Measurements from ENCODE around the gene FRMD3.
A peak's percentile ranks its signal among the peaks of the same experiment; 100 is the strongest.

The FRMD3 gene

DNA sequence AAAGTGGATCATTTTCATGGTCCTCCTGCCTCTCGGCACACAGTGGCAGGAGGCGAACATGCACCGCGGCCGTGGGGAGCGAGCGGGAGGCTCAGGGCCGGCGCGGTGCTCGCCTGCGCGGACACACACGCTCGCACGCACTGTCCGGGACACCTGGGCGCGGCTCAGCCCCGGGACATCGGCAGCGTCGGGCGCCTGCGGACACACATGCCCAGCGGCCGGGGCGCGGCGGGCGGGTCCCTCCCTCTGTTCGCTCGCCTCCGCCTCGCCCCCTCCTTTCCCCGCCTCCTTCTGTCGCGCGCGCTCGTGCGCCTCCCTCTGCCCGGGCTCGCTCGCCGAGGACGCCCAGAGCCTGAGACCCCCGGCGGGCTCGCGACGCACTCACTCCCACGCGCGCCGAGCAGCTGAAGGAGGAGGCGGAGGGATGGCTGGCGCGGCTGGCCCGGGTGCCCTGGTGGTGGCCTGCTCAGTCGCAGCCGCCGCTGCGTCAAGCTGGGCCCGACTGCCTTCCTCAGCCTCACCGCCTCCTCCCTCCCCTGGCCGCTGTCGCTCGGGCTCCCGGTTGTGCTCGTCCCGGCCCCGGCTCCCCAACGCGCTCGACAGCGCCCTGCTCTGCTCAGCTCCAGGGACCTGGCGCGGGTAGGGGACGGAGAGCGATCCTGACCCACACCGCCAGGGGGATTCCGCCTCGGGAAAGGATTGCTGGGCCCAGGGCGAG, at the start of gene FRMD3:
Gene FRMD3, minus strand, starts transcription at position 230 of the 718 bp plus-strand sequence. Its CDS starts 170 bp downstream, at position 60.
- peak; percentile 87 for DNase-seq (ENCODE audit: low spot score)

DNA sequence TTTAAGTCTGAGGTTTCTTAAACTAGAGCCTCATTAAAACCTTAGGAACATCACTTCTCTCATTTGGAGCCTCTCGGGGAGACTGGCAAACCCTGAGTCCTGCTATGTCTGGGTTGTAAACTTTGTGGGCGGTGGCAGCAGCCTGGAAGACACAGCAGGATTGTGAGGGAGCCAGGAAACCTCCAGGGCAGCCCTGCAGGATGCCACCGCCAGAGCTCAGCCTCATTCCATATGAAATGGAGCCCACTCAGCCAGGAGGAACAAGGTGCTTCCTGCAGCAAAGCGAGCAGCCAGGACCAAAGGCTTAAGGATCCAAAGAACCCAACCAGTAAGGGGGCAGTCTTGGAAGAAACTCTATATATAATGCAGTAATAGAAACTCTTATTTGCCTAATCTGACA, 46.8 kb upstream of the FRMD3 start:
- DNase-seq (ENCODE audit: low spot score): no peak

GRCh38 chr9:83583151-83584014, 45.2 kb upstream of the FRMD3 start:
- DNase-seq (ENCODE audit: low spot score): peak; percentile 47

DNA sequence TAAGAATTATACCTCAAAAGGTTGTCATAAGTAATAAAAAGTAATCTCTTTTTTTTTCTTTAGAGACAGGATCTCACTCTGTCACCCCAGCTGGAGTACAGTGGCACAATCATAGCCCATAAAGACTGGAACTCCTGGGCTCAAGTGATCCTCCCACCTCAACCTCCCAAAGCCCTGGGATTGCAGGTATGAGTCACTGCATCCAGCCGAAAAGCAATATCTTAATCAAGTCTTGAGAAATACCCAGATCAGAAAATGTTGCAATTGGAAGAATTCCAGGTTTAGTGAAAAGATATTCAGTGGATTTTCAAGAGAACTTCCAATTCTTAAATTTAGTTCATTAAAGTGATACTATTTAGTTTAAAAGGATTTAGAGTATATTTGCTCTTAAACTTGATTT, 43.8 kb upstream of the FRMD3 start:
- no peak for DNase-seq (ENCODE audit: low spot score)

GRCh38 chr9:83574482-83574881, 36.3 kb upstream of the FRMD3 start:
- DNase-seq (ENCODE audit: low spot score): no peak

DNA sequence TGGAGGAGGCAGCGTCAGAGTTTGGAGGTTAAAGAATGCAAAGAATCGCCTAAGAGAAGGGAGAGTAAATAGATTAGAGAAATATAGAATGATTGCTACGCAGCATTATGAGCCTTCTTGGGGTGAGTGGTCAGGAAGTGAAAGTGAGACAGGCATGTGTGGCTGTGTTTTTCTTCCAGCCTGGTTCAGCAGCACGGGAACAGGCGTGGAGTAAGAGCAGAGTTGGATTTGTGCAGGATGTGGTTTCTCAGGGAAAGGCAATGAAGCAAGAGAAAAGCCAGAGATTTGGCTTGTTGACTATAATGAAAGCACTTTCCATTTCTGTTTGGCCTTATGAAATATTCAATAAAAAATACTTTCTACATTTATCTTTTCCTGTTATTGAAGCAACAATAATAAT, 34.3 kb upstream of the FRMD3 start:
- no peak for DNase-seq (ENCODE audit: low spot score)

- DNase-seq (ENCODE audit: low spot score): no peak
Observed at GRCh38 chr9:83570359-83570758, 32.2 kb upstream of the FRMD3 start.

DNA sequence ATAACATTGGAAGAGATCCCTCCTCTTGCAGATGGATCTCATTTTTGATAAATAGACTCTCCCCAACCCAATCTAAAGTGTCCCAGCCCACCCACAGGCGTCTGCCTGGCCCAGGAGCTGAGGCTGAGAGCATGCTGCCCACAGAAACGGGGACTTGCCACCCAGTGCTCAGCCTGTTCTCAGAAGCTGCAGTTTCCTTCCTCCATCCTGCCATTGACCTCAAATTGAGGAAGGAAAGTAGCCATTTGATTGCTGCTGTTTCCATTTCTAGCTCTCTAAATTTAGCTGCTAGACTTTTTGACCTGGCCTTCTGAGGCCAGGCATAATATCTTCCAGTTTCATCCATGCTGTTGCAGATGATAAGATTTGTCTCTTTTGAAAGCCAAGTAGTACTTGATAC, 31.1 kb upstream of the FRMD3 start:
- no peak for DNase-seq (ENCODE audit: low spot score)

GRCh38 chr9:83563360-83563759, 25.2 kb upstream of the FRMD3 start:
- no peak for DNase-seq (ENCODE audit: low spot score)

DNA sequence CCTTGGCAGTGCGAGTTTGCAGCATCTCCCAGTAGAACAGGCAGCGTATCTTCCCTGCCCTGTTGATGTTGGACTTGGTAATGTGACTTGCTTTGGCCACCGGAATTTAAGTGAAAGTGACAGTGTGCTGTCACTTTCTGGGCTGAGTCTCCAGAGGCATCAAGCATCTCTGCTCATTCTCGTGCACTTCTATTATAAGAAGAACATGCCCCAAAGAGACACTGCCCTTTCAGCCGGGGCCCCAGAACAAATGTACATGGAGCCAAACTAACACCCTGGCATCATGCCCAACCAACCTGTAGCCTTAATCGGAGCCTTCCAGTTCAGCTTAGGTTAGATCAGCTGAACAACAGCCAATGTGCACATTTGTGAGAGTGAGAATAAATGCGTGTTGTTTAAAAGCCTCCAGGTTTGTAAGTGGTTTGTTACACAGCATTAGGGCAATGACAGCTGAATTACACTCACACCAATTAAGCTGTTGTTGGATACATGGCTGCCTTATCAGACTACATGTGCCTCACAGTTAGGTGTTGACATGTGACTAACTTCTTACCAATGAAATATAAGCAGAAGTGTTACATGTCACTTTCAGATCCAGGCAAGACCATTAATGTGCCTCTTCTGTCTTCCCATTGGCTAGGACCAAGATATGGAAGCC, 22.1 kb upstream of the FRMD3 start:
- no peak for DNase-seq (ENCODE audit: low spot score)

GRCh38 chr9:83557771-83558170, 19.6 kb upstream of the FRMD3 start:
- DNase-seq (ENCODE audit: low spot score): no peak

DNA sequence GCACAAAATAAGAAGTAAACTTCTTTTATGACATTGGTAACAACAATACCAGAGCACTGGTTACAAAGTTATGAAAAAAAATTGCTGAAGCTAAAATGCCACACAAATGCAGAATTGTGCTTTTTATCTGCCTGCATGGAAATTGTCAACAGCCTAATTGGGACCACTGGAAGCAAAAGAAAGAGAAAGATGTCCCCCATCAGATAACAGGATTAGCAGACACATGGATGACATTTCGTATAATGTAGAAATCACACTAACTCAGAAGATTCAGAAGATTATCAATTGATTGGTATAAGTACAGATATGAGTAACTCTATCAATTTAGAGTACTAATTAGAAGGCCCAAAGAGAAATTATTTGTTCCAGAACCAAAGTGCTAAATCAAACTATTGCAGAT, 19.1 kb upstream of the FRMD3 start:
- no peak for DNase-seq (ENCODE audit: low spot score)

- DNase-seq (ENCODE audit: low spot score): no peak
Observed at GRCh38 chr9:83554278-83554677, 16.1 kb upstream of the FRMD3 start.

DNA sequence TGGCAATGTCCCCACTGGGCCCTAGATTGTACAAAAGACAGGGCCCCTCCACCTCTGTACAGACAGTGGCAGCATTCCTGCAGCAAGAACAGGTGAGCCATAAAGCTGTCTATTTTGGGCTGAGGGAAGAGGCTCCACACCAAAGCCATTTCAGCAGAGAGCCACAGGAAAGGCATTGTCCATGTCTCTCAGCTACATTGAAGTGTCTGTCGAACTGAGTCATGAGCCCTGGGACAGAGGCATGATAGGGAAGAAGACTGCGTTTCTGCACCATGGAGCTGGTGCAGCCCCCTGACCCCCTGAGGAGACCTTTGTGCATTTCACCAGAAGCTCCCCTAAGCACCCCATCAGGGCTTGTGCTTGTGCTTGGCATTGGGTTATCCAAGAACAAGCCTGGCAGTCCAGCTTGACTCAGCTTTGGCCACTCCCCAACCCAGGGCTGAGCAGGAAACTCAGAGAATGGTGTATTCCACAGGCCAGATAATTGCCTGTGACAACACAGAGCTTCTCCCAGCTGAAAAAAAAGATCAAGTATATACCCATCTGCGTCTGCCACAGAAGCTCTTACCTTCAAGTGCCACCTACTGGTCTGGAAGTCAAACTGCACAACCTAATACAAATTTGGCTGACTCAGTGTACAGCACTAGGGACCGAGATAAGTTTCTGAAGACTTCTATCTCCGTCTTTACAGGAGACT, 5.9 kb upstream of the FRMD3 start:
- peak; percentile 78 for DNase-seq (ENCODE audit: low spot score)

- no peak for DNase-seq (ENCODE audit: low spot score)
Observed at GRCh38 chr9:83538890-83539238, 663 bp upstream of the FRMD3 start.

DNA sequence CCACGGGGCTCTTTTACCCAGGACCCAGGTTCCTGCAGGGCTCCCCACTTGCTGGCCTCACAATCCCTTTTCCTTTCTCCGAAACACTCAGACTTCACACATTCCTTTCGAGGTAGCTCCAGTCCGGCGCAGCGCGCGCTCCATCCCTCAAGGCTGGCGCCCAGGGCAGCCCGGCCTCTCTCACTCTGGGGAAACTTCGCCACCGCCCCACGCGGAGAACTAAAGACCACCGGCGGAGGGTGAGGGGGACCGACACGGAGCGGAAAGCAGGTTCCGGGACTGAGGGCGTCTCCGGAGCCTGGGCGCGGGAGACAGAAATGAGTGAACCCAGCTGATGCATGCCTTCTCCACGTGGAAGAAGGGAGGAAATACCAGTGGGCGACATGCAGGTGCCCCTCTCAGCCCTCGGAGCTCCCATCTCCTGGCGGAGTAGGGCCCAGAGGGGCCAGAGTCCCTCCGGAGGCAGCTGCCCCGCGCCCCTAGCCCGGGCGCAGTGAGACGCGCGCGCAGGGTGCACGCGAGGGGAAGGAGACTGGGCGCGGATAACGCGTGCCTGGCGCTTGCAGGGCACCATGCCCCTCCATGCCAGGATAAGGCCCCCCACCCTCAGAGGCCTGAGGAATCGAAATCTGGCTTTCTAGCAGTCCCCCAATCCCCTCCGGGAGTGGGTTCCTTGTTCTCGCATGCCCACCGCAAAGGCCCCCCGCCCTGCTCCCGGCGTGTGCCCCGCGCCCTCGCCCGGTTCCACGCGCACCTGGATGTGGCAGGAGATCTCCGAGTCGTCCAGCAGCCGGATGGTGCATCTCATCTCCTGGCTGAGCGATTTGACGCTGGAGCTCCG, 650 bp downstream of the FRMD3 start:
- no peak for DNase-seq (ENCODE audit: low spot score)

DNA sequence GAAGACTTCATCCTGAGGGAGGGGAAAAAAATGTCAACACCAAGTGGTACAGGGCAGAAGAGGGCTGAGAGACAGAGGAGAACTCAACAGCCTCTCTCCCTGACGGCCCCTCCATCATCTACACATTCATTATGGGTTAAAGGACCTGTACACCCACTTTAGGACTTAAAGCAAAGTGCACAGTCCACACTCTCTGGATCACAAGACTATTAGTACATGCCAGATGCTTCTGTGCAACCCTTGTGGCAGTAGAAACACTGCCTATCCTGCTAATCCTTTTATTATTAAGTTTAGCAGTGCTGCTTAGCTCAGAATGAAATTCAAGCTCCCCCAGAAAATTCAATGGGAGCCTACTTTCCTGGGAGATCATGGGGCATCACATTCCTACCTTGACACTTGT, 1.9 kb downstream of the FRMD3 start:
- no peak for DNase-seq (ENCODE audit: low spot score)

DNA sequence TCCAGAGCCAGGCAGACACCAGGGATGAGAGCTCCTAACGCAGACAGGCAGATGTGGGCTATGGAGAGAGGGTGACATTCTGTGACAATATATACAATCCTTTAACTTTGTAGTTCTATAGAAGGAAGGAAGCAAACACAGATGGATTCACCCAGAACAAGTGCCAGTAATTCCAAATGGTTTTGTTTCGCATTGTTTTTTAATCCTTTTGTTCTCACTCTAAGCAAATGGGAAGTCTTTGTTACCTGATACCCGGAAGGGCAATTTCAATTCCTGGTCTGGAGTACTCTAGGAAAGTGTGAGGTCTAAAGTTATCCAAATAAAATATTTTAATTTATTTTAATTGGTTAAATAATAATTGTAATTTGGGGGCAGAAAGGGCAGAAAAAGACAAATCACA, 2.5 kb downstream of the FRMD3 start:
- no peak for DNase-seq (ENCODE audit: low spot score)

DNA sequence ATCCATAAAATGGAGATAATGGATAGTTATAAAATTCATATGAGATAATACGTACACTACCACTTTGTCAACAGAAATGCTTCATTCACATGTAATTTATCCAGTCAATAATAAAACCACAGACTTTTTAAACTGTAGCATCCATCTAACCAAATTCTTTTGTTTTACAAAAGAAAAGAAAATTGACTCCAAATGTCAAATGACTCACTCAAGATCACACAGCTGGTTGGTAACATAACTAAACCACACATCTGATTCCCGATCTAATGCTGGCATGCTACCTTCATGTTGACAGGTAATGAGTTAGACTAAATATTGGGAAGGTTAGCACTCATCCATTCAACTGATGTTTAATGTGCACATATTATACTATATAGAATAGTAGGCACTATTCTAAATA, 4.9 kb downstream of the FRMD3 start:
- no peak for DNase-seq (ENCODE audit: low spot score)

- DNase-seq (ENCODE audit: low spot score): no peak
Observed at GRCh38 chr9:83526901-83527300, 11.3 kb downstream of the FRMD3 start.

DNA sequence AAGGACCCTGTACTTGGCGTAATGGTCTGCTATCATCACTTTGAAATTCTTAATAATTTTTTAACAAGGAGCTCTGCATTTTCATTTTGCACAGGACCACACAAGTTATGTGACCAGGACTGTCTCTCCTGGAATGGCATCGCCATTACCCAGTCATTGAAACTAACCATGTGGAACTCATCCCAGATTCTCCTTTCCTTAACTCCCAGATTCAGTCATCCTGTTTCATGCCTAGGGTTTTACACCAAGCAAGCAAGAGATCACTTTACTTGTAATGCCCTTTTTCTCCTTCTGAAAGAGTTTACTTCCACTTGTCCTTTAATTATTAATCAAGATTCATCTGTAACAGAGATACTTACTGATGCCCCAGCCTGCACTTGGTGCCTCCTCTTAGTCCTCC, 12.0 kb downstream of the FRMD3 start:
- no peak for DNase-seq (ENCODE audit: low spot score)

DNA sequence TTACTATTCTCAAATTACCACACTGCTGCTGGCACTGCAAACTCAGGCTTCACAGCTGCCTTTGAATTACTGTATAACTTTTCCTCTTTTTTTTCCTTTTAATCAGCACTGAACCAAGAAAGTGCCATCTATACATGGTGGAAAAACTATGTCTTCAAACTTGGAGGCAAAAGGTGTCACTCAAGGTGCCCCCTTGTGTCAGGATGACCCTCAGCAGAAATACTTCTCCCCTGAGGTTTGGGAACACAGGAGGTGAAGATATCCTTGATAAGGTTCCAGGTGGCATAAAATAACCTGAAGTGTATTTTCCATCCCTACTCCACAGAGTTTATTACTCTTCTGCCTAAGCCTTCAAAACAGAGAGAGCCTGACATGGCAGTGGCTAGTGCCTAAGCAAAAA, 14.5 kb downstream of the FRMD3 start:
- no peak for DNase-seq (ENCODE audit: low spot score)

Data from LoVo (cell line).